ENCODE measurements around the gene CRIP2. TPM values are rescaled to one million over a fixed set of nuclear protein-coding genes. Genes with fewer than 3 reads are reported as not detected.

The CRIP2 gene
- polyA plus RNA-seq, 4 donors, result 8.9 to 137 (median 34.6) TPM

GRCh38 chr14:105503935-105504692 lies 29.5 kb downstream of the CRIP2 start:
- WGBS, 3 donors, result 51 to 69% (median 61%) methylated on average over 27 to 29 of the region's 29 CpGs
- FAIRE-seq, result no peak
- DNase-seq, result peak in 1 of 2 donors; percentile 45

GRCh38 chr14:105505101-105505500 lies 30.5 kb downstream of the CRIP2 start:
- H3K27ac ChIP-seq (ENCODE audit: low read depth in 1 of 3, low read length in 2 of 3), result no peak overlapping the region
- WGBS, 3 donors, result 90 to 93% (median 91%) methylated on average over 15 to 16 of the region's 16 CpGs
- H3K36me3 ChIP-seq (ENCODE audit: control insufficient read depth in 3 of 3, insufficient read depth in 2 of 3, low read depth in 1 of 3, low read length in 3 of 3), result peaks cover 0 to under 1% (median 0%) of the 10 kb centered on the region in 3 donors
- no peaks in the 10 kb centered on the region for H3K4me1 ChIP-seq (ENCODE audit: control insufficient read depth in 3 of 3, insufficient read depth in 2 of 3, low read depth in 1 of 3, low read length in 2 of 3)
- DNase-seq, result no peak
- H3K27me3 ChIP-seq (ENCODE audit: control insufficient read depth in 3 of 3, insufficient read depth in 3 of 3, low read length in 3 of 3), result peaks cover 0 to 2% (median 0%) of the 10 kb centered on the region in 3 donors
- no peaks in the 10 kb centered on the region for H3K9me3 ChIP-seq (ENCODE audit: control insufficient read depth in 2 of 2, insufficient read depth in 1 of 2, low read depth in 1 of 2, low read length in 1 of 2)
- no peak for FAIRE-seq
- no peak overlapping the region for H3K4me3 ChIP-seq (ENCODE audit: low read depth in 1 of 3, low read length in 3 of 3)

More at GRCh38 chr14:105503935-105504692, 29.5 kb downstream of the CRIP2 start:
- no peaks in the 10 kb centered on the region for H3K9me3 ChIP-seq (ENCODE audit: control insufficient read depth in 2 of 2, insufficient read depth in 1 of 2, low read depth in 1 of 2, low read length in 1 of 2)
- H3K4me1 ChIP-seq (ENCODE audit: control insufficient read depth in 3 of 3, insufficient read depth in 2 of 3, low read depth in 1 of 3, low read length in 2 of 3), result no peaks in the 10 kb centered on the region
- no peak overlapping the region for H3K4me3 ChIP-seq (ENCODE audit: low read depth in 1 of 3, low read length in 3 of 3)
- no peak overlapping the region for H3K27ac ChIP-seq (ENCODE audit: low read depth in 1 of 3, low read length in 2 of 3)
- H3K27me3 ChIP-seq (ENCODE audit: control insufficient read depth in 3 of 3, insufficient read depth in 3 of 3, low read length in 3 of 3), result no peaks in the 10 kb centered on the region
- H3K36me3 ChIP-seq (ENCODE audit: control insufficient read depth in 3 of 3, insufficient read depth in 2 of 3, low read depth in 1 of 3, low read length in 3 of 3), result peaks cover 0 to 2% (median 0%) of the 10 kb centered on the region in 3 donors

- Histone ChIP-seq H3K9me3 (ENCODE audit: control insufficient read depth in 2 of 2, insufficient read depth in 1 of 2, low read depth in 1 of 2, low read length in 1 of 2) (no peaks in the 10 kb centered on the region), H3K27ac (ENCODE audit: low read depth in 1 of 3, low read length in 2 of 3) (no peak overlapping the region), H3K36me3 (ENCODE audit: control insufficient read depth in 3 of 3, insufficient read depth in 2 of 3, low read depth in 1 of 3, low read length in 3 of 3) (no peaks in the 10 kb centered on the region), H3K27me3 (ENCODE audit: control insufficient read depth in 3 of 3, insufficient read depth in 3 of 3, low read length in 3 of 3) (peaks cover 0 to 4% (median 0%) of the 10 kb centered on the region in 3 donors), H3K4me1 (ENCODE audit: control insufficient read depth in 3 of 3, insufficient read depth in 2 of 3, low read depth in 1 of 3, low read length in 2 of 3) (no peaks in the 10 kb centered on the region), H3K4me3 (ENCODE audit: low read depth in 1 of 3, low read length in 3 of 3) (no peak overlapping the region)
- FAIRE-seq (no peak), DNase-seq (no peak)
- WGBS, 3 donors, result 68 to 80% (median 72%) methylated on average over 16 to 17 of the region's 17 CpGs
These were observed 32.6 kb downstream of the CRIP2 start for GRCh38 chr14:105507247-105507646.

GRCh38 chr14:105508069-105508468 lies 33.4 kb downstream of the CRIP2 start:
- no peaks in the 10 kb centered on the region for H3K9me3 ChIP-seq (ENCODE audit: control insufficient read depth in 2 of 2, insufficient read depth in 1 of 2, low read depth in 1 of 2, low read length in 1 of 2)
- 85 to 88% (median 85%) methylated on average over 16 of the region's 16 CpGs for WGBS, 3 donors
- no peaks in the 10 kb centered on the region for H3K36me3 ChIP-seq (ENCODE audit: control insufficient read depth in 3 of 3, insufficient read depth in 2 of 3, low read depth in 1 of 3, low read length in 3 of 3)
- peaks cover 0 to 4% (median 0%) of the 10 kb centered on the region in 3 donors for H3K27me3 ChIP-seq (ENCODE audit: control insufficient read depth in 3 of 3, insufficient read depth in 3 of 3, low read length in 3 of 3)
- H3K4me1 ChIP-seq (ENCODE audit: control insufficient read depth in 3 of 3, insufficient read depth in 2 of 3, low read depth in 1 of 3, low read length in 2 of 3), result no peaks in the 10 kb centered on the region
- no peak for DNase-seq
- H3K4me3 ChIP-seq (ENCODE audit: low read depth in 1 of 3, low read length in 3 of 3), result no peak overlapping the region
- no peak for FAIRE-seq
- H3K27ac ChIP-seq (ENCODE audit: low read depth in 1 of 3, low read length in 2 of 3), result no peak overlapping the region

GRCh38 chr14:105508601-105509000 lies 34.0 kb downstream of the CRIP2 start:
- no peaks in the 10 kb centered on the region for H3K9me3 ChIP-seq (ENCODE audit: control insufficient read depth in 2 of 2, insufficient read depth in 1 of 2, low read depth in 1 of 2, low read length in 1 of 2)
- no peaks in the 10 kb centered on the region for H3K4me1 ChIP-seq (ENCODE audit: control insufficient read depth in 3 of 3, insufficient read depth in 2 of 3, low read depth in 1 of 3, low read length in 2 of 3)
- DNase-seq (no peak), FAIRE-seq (no peak)
- H3K27me3 ChIP-seq (ENCODE audit: control insufficient read depth in 3 of 3, insufficient read depth in 3 of 3, low read length in 3 of 3), result peaks cover 0 to 4% (median 0%) of the 10 kb centered on the region in 3 donors
- no peak overlapping the region for H3K27ac ChIP-seq (ENCODE audit: low read depth in 1 of 3, low read length in 2 of 3)
- H3K36me3 ChIP-seq (ENCODE audit: control insufficient read depth in 3 of 3, insufficient read depth in 2 of 3, low read depth in 1 of 3, low read length in 3 of 3), result no peaks in the 10 kb centered on the region
- 86 to 90% (median 87%) methylated on average over 12 of the region's 12 CpGs for WGBS, 3 donors
- H3K4me3 ChIP-seq (ENCODE audit: low read depth in 1 of 3, low read length in 3 of 3), result no peak overlapping the region

GRCh38 chr14:105517096-105517495 lies 42.5 kb downstream of the CRIP2 start:
- Histone ChIP-seq H3K27ac (ENCODE audit: low read depth in 1 of 3, low read length in 2 of 3) (no peak overlapping the region), H3K27me3 (ENCODE audit: control insufficient read depth in 3 of 3, insufficient read depth in 3 of 3, low read length in 3 of 3) (peaks cover 0 to 3% (median 0%) of the 10 kb centered on the region in 3 donors), H3K36me3 (ENCODE audit: control insufficient read depth in 3 of 3, insufficient read depth in 2 of 3, low read depth in 1 of 3, low read length in 3 of 3) (no peaks in the 10 kb centered on the region), H3K9me3 (ENCODE audit: control insufficient read depth in 2 of 2, insufficient read depth in 1 of 2, low read depth in 1 of 2, low read length in 1 of 2) (no peaks in the 10 kb centered on the region), H3K4me3 (ENCODE audit: low read depth in 1 of 3, low read length in 3 of 3) (no peak overlapping the region), H3K4me1 (ENCODE audit: control insufficient read depth in 3 of 3, insufficient read depth in 2 of 3, low read depth in 1 of 3, low read length in 2 of 3) (no peaks in the 10 kb centered on the region)
- DNase-seq (no peak), FAIRE-seq (no peak)
- WGBS, 3 donors, result 60 to 66% (median 61%) methylated on average over 5 of the region's 5 CpGs

- DNase-seq (no peak), FAIRE-seq (no peak)
- H3K27me3 ChIP-seq (ENCODE audit: control insufficient read depth in 3 of 3, insufficient read depth in 3 of 3, low read length in 3 of 3), result peaks cover 0 to 3% (median 0%) of the 10 kb centered on the region in 3 donors
- no peaks in the 10 kb centered on the region for H3K36me3 ChIP-seq (ENCODE audit: control insufficient read depth in 3 of 3, insufficient read depth in 2 of 3, low read depth in 1 of 3, low read length in 3 of 3)
- H3K4me1 ChIP-seq (ENCODE audit: control insufficient read depth in 3 of 3, insufficient read depth in 2 of 3, low read depth in 1 of 3, low read length in 2 of 3), result no peaks in the 10 kb centered on the region
- no peaks in the 10 kb centered on the region for H3K9me3 ChIP-seq (ENCODE audit: control insufficient read depth in 2 of 2, insufficient read depth in 1 of 2, low read depth in 1 of 2, low read length in 1 of 2)
- H3K4me3 ChIP-seq (ENCODE audit: low read depth in 1 of 3, low read length in 3 of 3), result no peak overlapping the region
- 65 to 72% (median 70%) methylated on average over 14 of the region's 14 CpGs for WGBS, 3 donors
- no peak overlapping the region for H3K27ac ChIP-seq (ENCODE audit: low read depth in 1 of 3, low read length in 2 of 3)
These were observed 45.5 kb downstream of the CRIP2 start for GRCh38 chr14:105519946-105520698.

GRCh38 chr14:105525326-105525725 lies 50.7 kb downstream of the CRIP2 start:
- Histone ChIP-seq H3K36me3 (ENCODE audit: control insufficient read depth in 3 of 3, insufficient read depth in 2 of 3, low read depth in 1 of 3, low read length in 3 of 3) (no peaks in the 10 kb centered on the region), H3K9me3 (ENCODE audit: control insufficient read depth in 2 of 2, insufficient read depth in 1 of 2, low read depth in 1 of 2, low read length in 1 of 2) (no peaks in the 10 kb centered on the region), H3K27ac (ENCODE audit: low read depth in 1 of 3, low read length in 2 of 3) (no peak overlapping the region), H3K4me3 (ENCODE audit: low read depth in 1 of 3, low read length in 3 of 3) (no peak overlapping the region), H3K27me3 (ENCODE audit: control insufficient read depth in 3 of 3, insufficient read depth in 3 of 3, low read length in 3 of 3) (peaks cover 2 to 26% (median 7%) of the 10 kb centered on the region in 3 donors), H3K4me1 (ENCODE audit: control insufficient read depth in 3 of 3, insufficient read depth in 2 of 3, low read depth in 1 of 3, low read length in 2 of 3) (peaks cover 0 to 13% (median 2%) of the 10 kb centered on the region in 3 donors)
- DNase-seq (no peak), FAIRE-seq (no peak)
- WGBS, 3 donors, result 80 to 85% (median 81%) methylated on average over 9 of the region's 9 CpGs

All from small intestine (tissue), 7 donors.